OCI-LY7 (cell line): ENCODE measurements around the gene PHF21B.

Experiments used
- EZH2phosphoT487 ChIP-seq: fragments of 200-600 bp; sonication (generic); IDR thresholded peaks from 2 replicates; pipeline ENCODE4 v1.6.1; 2018; ENCODE audit warnings: low read depth, borderline replicate concordance, mild to moderate bottlenecking, mixed run types, antibody characterized with exemption, low read length, moderate library complexity, mixed read lengths
- TF ChIP-seq, protein P1 (sequence below): fragments of 200-600 bp; sonication (generic); conservative IDR thresholded peaks from 2 replicates; pipeline ENCODE4 v1.5.1; 2014; ENCODE audit warnings: mild to moderate bottlenecking, antibody characterized with exemption, low read length, moderate library complexity, mixed read lengths

- TF ChIP-seq, protein P1, sequence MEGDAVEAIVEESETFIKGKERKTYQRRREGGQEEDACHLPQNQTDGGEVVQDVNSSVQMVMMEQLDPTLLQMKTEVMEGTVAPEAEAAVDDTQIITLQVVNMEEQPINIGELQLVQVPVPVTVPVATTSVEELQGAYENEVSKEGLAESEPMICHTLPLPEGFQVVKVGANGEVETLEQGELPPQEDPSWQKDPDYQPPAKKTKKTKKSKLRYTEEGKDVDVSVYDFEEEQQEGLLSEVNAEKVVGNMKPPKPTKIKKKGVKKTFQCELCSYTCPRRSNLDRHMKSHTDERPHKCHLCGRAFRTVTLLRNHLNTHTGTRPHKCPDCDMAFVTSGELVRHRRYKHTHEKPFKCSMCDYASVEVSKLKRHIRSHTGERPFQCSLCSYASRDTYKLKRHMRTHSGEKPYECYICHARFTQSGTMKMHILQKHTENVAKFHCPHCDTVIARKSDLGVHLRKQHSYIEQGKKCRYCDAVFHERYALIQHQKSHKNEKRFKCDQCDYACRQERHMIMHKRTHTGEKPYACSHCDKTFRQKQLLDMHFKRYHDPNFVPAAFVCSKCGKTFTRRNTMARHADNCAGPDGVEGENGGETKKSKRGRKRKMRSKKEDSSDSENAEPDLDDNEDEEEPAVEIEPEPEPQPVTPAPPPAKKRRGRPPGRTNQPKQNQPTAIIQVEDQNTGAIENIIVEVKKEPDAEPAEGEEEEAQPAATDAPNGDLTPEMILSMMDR = no peak
- TF ChIP-seq EZH2phosphoT487 = no peak
Measured at GRCh38 chr22:44881624-44882023, 128.2 kb downstream of the PHF21B start.
